ENCODE measurements around the gene TIAM1.

TIAM1 gene

GRCh38 chr21:31164713-31165694 is 179.1 kb downstream of the TIAM1 start:
- Histone ChIP-seq H3K27ac (ENCODE audit: low read depth, low read length) (no peak overlapping the region), H3K4me3 (ENCODE audit: low read length) (no peak overlapping the region), H3K36me3 (ENCODE audit: insufficient read depth, low read length) (peaks cover 14% of the 10 kb centered on the region; the same call in 1 of the 2 replicates), H3K9ac (ENCODE audit: low read depth, low read length) (no peak overlapping the region), H3K9me3 (ENCODE audit: insufficient read depth, low read depth, low read length) (no peaks in the 10 kb centered on the region), H3K4me1 (ENCODE audit: insufficient read depth, low read length) (peaks cover 20% of the 10 kb centered on the region), H3K27me3 (ENCODE audit: insufficient read depth, low read length) (no peaks in the 10 kb centered on the region)
- WGBS = 96% methylated on average over 8 of the region's 8 CpGs

GRCh38 chr21:31162827-31163226 is 181.2 kb downstream of the TIAM1 start:
- Histone ChIP-seq H3K27ac (ENCODE audit: low read depth, low read length) (no peak overlapping the region), H3K9ac (ENCODE audit: low read depth, low read length) (no peak overlapping the region), H3K4me1 (ENCODE audit: insufficient read depth, low read length) (peaks cover 41% of the 10 kb centered on the region), H3K9me3 (ENCODE audit: insufficient read depth, low read depth, low read length) (no peaks in the 10 kb centered on the region), H3K27me3 (ENCODE audit: insufficient read depth, low read length) (no peaks in the 10 kb centered on the region), H3K36me3 (ENCODE audit: insufficient read depth, low read length) (peaks cover 14% of the 10 kb centered on the region; the same call in 1 of the 2 replicates), H3K4me3 (ENCODE audit: low read length) (no peak overlapping the region)
- 88% methylated on average over 4 of the region's 4 CpGs for WGBS

- Histone ChIP-seq H3K36me3 (ENCODE audit: insufficient read depth, low read length) (peaks cover 15% of the 10 kb centered on the region; the same call in 1 of the 2 replicates), H3K9me3 (ENCODE audit: insufficient read depth, low read depth, low read length) (peaks cover 4% of the 10 kb centered on the region), H3K9ac (ENCODE audit: low read depth, low read length) (no peak overlapping the region), H3K27me3 (ENCODE audit: insufficient read depth, low read length) (no peaks in the 10 kb centered on the region), H3K4me1 (ENCODE audit: insufficient read depth, low read length) (peaks cover 47% of the 10 kb centered on the region), H3K27ac (ENCODE audit: low read depth, low read length) (peak overlapping the region; percentile 49; the same call in 1 of the 2 replicates), H3K4me3 (ENCODE audit: low read length) (no peak overlapping the region)
- 100% methylated on average over 4 of the region's 4 CpGs for WGBS
These were observed 181.9 kb downstream of the TIAM1 start for GRCh38 chr21:31162079-31162699.

GRCh38 chr21:31161157-31161556 is 182.9 kb downstream of the TIAM1 start:
- H3K27me3 ChIP-seq (ENCODE audit: insufficient read depth, low read length) = no peaks in the 10 kb centered on the region
- WGBS = 14% methylated on average over 5 of the region's 5 CpGs
- peaks cover 14% of the 10 kb centered on the region for H3K9me3 ChIP-seq (ENCODE audit: insufficient read depth, low read depth, low read length)
- peaks cover 25% of the 10 kb centered on the region; the same call in 1 of the 2 replicates for H3K36me3 ChIP-seq (ENCODE audit: insufficient read depth, low read length)
- 0 out of 2 replicates have a peak overlapping the region, but pooled peaks have one; percentile 32 for H3K9ac ChIP-seq (ENCODE audit: low read depth, low read length)
- H3K4me1 ChIP-seq (ENCODE audit: insufficient read depth, low read length) = peaks cover 47% of the 10 kb centered on the region
- H3K27ac ChIP-seq (ENCODE audit: low read depth, low read length) = peak overlapping the region; percentile 81; the same call in 1 of the 2 replicates
- H3K4me3 ChIP-seq (ENCODE audit: low read length) = peak overlapping the region; percentile 50

- H3K4me1 ChIP-seq (ENCODE audit: insufficient read depth, low read length) = peaks cover 47% of the 10 kb centered on the region
- H3K36me3 ChIP-seq (ENCODE audit: insufficient read depth, low read length) = peaks cover 23% of the 10 kb centered on the region; the same call in 1 of the 2 replicates
- H3K27me3 ChIP-seq (ENCODE audit: insufficient read depth, low read length) = no peaks in the 10 kb centered on the region
- H3K4me3 ChIP-seq (ENCODE audit: low read length) = peak overlapping the region; percentile 50
- peak overlapping the region; percentile 32; the same call in 1 of the 2 replicates for H3K9ac ChIP-seq (ENCODE audit: low read depth, low read length)
- no peak overlapping the region; the same call in 1 of the 2 replicates for H3K27ac ChIP-seq (ENCODE audit: low read depth, low read length)
- peaks cover 18% of the 10 kb centered on the region for H3K9me3 ChIP-seq (ENCODE audit: insufficient read depth, low read depth, low read length)
- 29% methylated on average over 5 of the region's 5 CpGs for WGBS
These were observed 184.3 kb downstream of the TIAM1 start for GRCh38 chr21:31159808-31160207.

- Histone ChIP-seq H3K9ac (ENCODE audit: low read depth, low read length) (peak overlapping the region; percentile 14; the same call in 1 of the 2 replicates), H3K9me3 (ENCODE audit: insufficient read depth, low read depth, low read length) (peaks cover 18% of the 10 kb centered on the region), H3K27ac (ENCODE audit: low read depth, low read length) (peak overlapping the region; percentile 86), H3K4me3 (ENCODE audit: low read length) (peak overlapping the region; percentile 50), H3K36me3 (ENCODE audit: insufficient read depth, low read length) (peaks cover 17% of the 10 kb centered on the region; the same call in 1 of the 2 replicates), H3K27me3 (ENCODE audit: insufficient read depth, low read length) (no peaks in the 10 kb centered on the region), H3K4me1 (ENCODE audit: insufficient read depth, low read length) (peaks cover 47% of the 10 kb centered on the region)
- whole genome bisulfite sequencing = 54% methylated on average over 7 of the region's 8 CpGs
These were observed 185.1 kb downstream of the TIAM1 start for GRCh38 chr21:31158789-31159581.

- H3K36me3 ChIP-seq (ENCODE audit: insufficient read depth, low read length) = peaks cover 18% of the 10 kb centered on the region; the same call in 1 of the 2 replicates
- H3K27ac ChIP-seq (ENCODE audit: low read depth, low read length) = peak overlapping the region; percentile 86; the same call in 1 of the 2 replicates
- H3K4me1 ChIP-seq (ENCODE audit: insufficient read depth, low read length) = peaks cover 47% of the 10 kb centered on the region
- 52% methylated on average over 5 of the region's 5 CpGs for WGBS
- H3K9me3 ChIP-seq (ENCODE audit: insufficient read depth, low read depth, low read length) = peaks cover 18% of the 10 kb centered on the region
- no peak overlapping the region for H3K9ac ChIP-seq (ENCODE audit: low read depth, low read length)
- no peak overlapping the region for H3K4me3 ChIP-seq (ENCODE audit: low read length)
- H3K27me3 ChIP-seq (ENCODE audit: insufficient read depth, low read length) = no peaks in the 10 kb centered on the region
These were observed 186.3 kb downstream of the TIAM1 start for GRCh38 chr21:31157756-31158155.

GRCh38 chr21:31156662-31157061 is 187.4 kb downstream of the TIAM1 start:
- H3K27ac ChIP-seq (ENCODE audit: low read depth, low read length) = no peak overlapping the region
- H3K4me3 ChIP-seq (ENCODE audit: low read length) = no peak overlapping the region
- no peak overlapping the region for H3K9ac ChIP-seq (ENCODE audit: low read depth, low read length)
- no peaks in the 10 kb centered on the region for H3K27me3 ChIP-seq (ENCODE audit: insufficient read depth, low read length)
- peaks cover 24% of the 10 kb centered on the region; the same call in 1 of the 2 replicates for H3K36me3 ChIP-seq (ENCODE audit: insufficient read depth, low read length)
- H3K9me3 ChIP-seq (ENCODE audit: insufficient read depth, low read depth, low read length) = peaks cover 18% of the 10 kb centered on the region
- WGBS = 98% methylated on average over 2 of the region's 2 CpGs
- peaks cover 43% of the 10 kb centered on the region for H3K4me1 ChIP-seq (ENCODE audit: insufficient read depth, low read length)

GRCh38 chr21:31156169-31156568 is 187.9 kb downstream of the TIAM1 start:
- H3K36me3 ChIP-seq (ENCODE audit: insufficient read depth, low read length) = peaks cover 24% of the 10 kb centered on the region; the same call in 1 of the 2 replicates
- H3K4me1 ChIP-seq (ENCODE audit: insufficient read depth, low read length) = peaks cover 39% of the 10 kb centered on the region
- H3K4me3 ChIP-seq (ENCODE audit: low read length) = no peak overlapping the region
- no peaks in the 10 kb centered on the region for H3K27me3 ChIP-seq (ENCODE audit: insufficient read depth, low read length)
- no peak overlapping the region for H3K27ac ChIP-seq (ENCODE audit: low read depth, low read length)
- H3K9ac ChIP-seq (ENCODE audit: low read depth, low read length) = no peak overlapping the region
- H3K9me3 ChIP-seq (ENCODE audit: insufficient read depth, low read depth, low read length) = peaks cover 18% of the 10 kb centered on the region

- 96% methylated on average over 6 of the region's 7 CpGs for WGBS
- H3K4me1 ChIP-seq (ENCODE audit: insufficient read depth, low read length) = no peaks in the 10 kb centered on the region; the same call in 1 of the 2 replicates
- peaks cover 10% of the 10 kb centered on the region for H3K9me3 ChIP-seq (ENCODE audit: insufficient read depth, low read depth, low read length)
- H3K4me3 ChIP-seq (ENCODE audit: low read length) = no peak overlapping the region
- peaks cover 29% of the 10 kb centered on the region; the same call in 1 of the 2 replicates for H3K36me3 ChIP-seq (ENCODE audit: insufficient read depth, low read length)
- H3K9ac ChIP-seq (ENCODE audit: low read depth, low read length) = no peak overlapping the region
- no peaks in the 10 kb centered on the region for H3K27me3 ChIP-seq (ENCODE audit: insufficient read depth, low read length)
- no peak overlapping the region for H3K27ac ChIP-seq (ENCODE audit: low read depth, low read length)
These were observed 192.7 kb downstream of the TIAM1 start for GRCh38 chr21:31151156-31152045.

Measured in HUES64 (cell line).